Ascending aorta (tissue), 2 donors: ENCODE results near the gene NDUFB10. TPM values are rescaled to one million over a fixed set of nuclear protein-coding genes. Genes with fewer than 3 reads are reported as not detected.

Experiments
- DNase-seq, 2 donors: peaks; one replicate each; pipeline ENCODE4 v3.0.0-alpha.2; 2019; ENCODE audit warnings: low spot score in 2 of 2
- H3K27ac ChIP-seq, 2 donors: fragments of 200-600 bp; sonication (generic); one replicate each; pipeline ENCODE4 v1.5.1; 2016 to 2017; ENCODE audit warnings: mild to moderate bottlenecking in 1 of 2
- H3K27me3 ChIP-seq: fragments of 200-600 bp; sonication (generic); one replicate; pipeline ENCODE4 v1.5.1; 2017
- H3K36me3 ChIP-seq, 2 donors: fragments of 200-600 bp; sonication (generic); one replicate each; pipeline ENCODE4 v1.5.1; 2016
- H3K4me1 ChIP-seq, 2 donors: fragments of 200-600 bp; sonication (generic); one replicate each; pipeline ENCODE4 v1.5.1; 2016 to 2017; ENCODE audit warnings: mild to moderate bottlenecking in 1 of 2
- H3K4me3 ChIP-seq, 2 donors: fragments of 200-600 bp; sonication (generic); one replicate each; pipeline ENCODE4 v1.5.1; 2016 to 2017; ENCODE audit warnings: mild to moderate bottlenecking in 1 of 2
- H3K9me3 ChIP-seq, 2 donors: fragments of 200-600 bp; sonication (generic); one replicate each; pipeline ENCODE4 v1.5.1; 2016
- intact Hi-C: fragments of 100-400 bp; cut with DNase I; formaldehyde crosslinking; loops from one replicate; pipeline ENCODE4 v1.15.1; 2023
- total RNA-seq: library from RNA; depleted of rRNA; stranded (reverse); fragments of >200 nt; gene quantifications from one replicate; pipeline ENCODE4 v1.1.0, GENCODE V29; 2016
- TF ChIP-seq, protein P1 (sequence below), 3 experiments: fragments of 200-600 bp in 2 of 3; fragments of 450-650 bp in 1 of 3; sonication (generic) in 2 of 3; IDR thresholded peaks; one replicate each; pipeline ENCODE4 v1.5.1; 2016 to 2019; ENCODE audit warnings: antibody characterized with exemption in 3 of 3, mild to moderate bottlenecking in 1 of 3, moderate library complexity in 1 of 3

The NDUFB10 gene
- total RNA-seq, 1 donor from 2014 or later: 68.2 TPM

GRCh38 chr16:1922357-1922756 lies 37.0 kb upstream of the NDUFB10 start:
- Histone ChIP-seq H3K27me3 (peaks cover 16% of the 10 kb centered on the region), H3K27ac (no peak overlapping the region), H3K4me1 (no peaks in the 10 kb centered on the region), H3K9me3 (no peaks in the 10 kb centered on the region), H3K4me3 (no peak overlapping the region), H3K36me3 (no peaks in the 10 kb centered on the region)
- TF ChIP-seq, protein P1, sequence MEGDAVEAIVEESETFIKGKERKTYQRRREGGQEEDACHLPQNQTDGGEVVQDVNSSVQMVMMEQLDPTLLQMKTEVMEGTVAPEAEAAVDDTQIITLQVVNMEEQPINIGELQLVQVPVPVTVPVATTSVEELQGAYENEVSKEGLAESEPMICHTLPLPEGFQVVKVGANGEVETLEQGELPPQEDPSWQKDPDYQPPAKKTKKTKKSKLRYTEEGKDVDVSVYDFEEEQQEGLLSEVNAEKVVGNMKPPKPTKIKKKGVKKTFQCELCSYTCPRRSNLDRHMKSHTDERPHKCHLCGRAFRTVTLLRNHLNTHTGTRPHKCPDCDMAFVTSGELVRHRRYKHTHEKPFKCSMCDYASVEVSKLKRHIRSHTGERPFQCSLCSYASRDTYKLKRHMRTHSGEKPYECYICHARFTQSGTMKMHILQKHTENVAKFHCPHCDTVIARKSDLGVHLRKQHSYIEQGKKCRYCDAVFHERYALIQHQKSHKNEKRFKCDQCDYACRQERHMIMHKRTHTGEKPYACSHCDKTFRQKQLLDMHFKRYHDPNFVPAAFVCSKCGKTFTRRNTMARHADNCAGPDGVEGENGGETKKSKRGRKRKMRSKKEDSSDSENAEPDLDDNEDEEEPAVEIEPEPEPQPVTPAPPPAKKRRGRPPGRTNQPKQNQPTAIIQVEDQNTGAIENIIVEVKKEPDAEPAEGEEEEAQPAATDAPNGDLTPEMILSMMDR (IDR thresholded peaks at IDR 0.05): no peak
- intact Hi-C loops: no loop called here
- DNase-seq: no peak

GRCh38 chr16:1923299-1924034 lies 35.9 kb upstream of the NDUFB10 start:
- no peaks in the 10 kb centered on the region for H3K36me3 ChIP-seq
- no peak overlapping the region for H3K4me3 ChIP-seq
- TF ChIP-seq, protein P1 (IDR thresholded peaks at IDR 0.05): no peak
- H3K4me1 ChIP-seq: no peaks in the 10 kb centered on the region
- intact Hi-C loops: no loop called here
- no peaks in the 10 kb centered on the region for H3K9me3 ChIP-seq
- peaks cover 13% of the 10 kb centered on the region for H3K27me3 ChIP-seq
- no peak overlapping the region for H3K27ac ChIP-seq
- no peak for DNase-seq

- TF ChIP-seq, protein P1 (IDR thresholded peaks at IDR 0.05): no peak
- no peak for DNase-seq
- intact Hi-C loops: no loop called here
- peaks cover 0 to under 1% of the 10 kb centered on the region in 2 donors for H3K4me1 ChIP-seq
- no peak overlapping the region for H3K27ac ChIP-seq
- H3K4me3 ChIP-seq: no peak overlapping the region
- H3K9me3 ChIP-seq: no peaks in the 10 kb centered on the region
- H3K27me3 ChIP-seq: peaks cover 7% of the 10 kb centered on the region
- no peaks in the 10 kb centered on the region for H3K36me3 ChIP-seq
Measured at GRCh38 chr16:1924095-1924494, 35.2 kb upstream of the NDUFB10 start.

DNA sequence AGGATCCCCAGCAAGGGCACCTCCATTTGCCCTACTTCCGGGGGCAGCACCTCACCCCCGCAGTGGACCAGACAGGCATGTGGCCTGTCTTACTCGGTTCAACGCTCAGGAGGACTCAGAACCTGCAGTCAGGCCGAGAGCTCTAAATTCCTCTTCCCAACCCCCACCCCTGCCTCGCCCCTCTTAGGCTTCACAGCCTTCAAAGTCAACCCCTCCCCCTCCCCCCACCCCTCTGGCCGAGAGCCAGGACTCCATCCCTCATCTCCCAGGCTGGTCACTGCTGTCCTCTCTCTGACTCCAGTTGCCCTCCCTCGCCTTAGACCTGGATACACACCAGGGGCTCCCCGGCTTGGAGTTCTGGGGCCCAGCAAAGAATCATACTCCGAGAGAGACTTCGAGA lies 33.1 kb upstream of the NDUFB10 start:
- no peak overlapping the region for H3K4me3 ChIP-seq
- no peak overlapping the region for H3K27ac ChIP-seq
- no peaks in the 10 kb centered on the region for H3K27me3 ChIP-seq
- DNase-seq: no peak
- H3K9me3 ChIP-seq: no peaks in the 10 kb centered on the region
- peaks cover 4 to 6% of the 10 kb centered on the region in 2 donors for H3K4me1 ChIP-seq
- TF ChIP-seq, protein P1 (IDR thresholded peaks at IDR 0.05): no peak
- no peaks in the 10 kb centered on the region for H3K36me3 ChIP-seq
- intact Hi-C loops: no loop called here

GRCh38 chr16:1929105-1929504 lies 30.2 kb upstream of the NDUFB10 start:
- DNase-seq: no peak
- Histone ChIP-seq H3K4me1 (peaks cover 4 to 6% of the 10 kb centered on the region in 2 donors), H3K27ac (peak overlapping the region in 1 of 2 donors; percentile 70), H3K9me3 (no peaks in the 10 kb centered on the region), H3K4me3 (peak overlapping the region; percentile 64 to 75), H3K36me3 (no peaks in the 10 kb centered on the region), H3K27me3 (no peaks in the 10 kb centered on the region)
- intact Hi-C loops: loop anchor here (2.0 kb wide), 2 partner anchors 14 to 64 kb away; partner anchors contain the start of gene MSRB1
- TF ChIP-seq, protein P1 (IDR thresholded peaks at IDR 0.05): no peak
